OCI-LY1 (cell line): ENCODE measurements around the gene FRY.

Source experiments
- H2AFZ ChIP-seq: fragments of 200-600 bp; sonication (generic), shearing (Covaris generic); 2 replicates; pipeline ENCODE4 v1.6.0; 2014; ENCODE audit warnings: antibody characterized with exemption, mild to moderate bottlenecking, low read length
- H3F3A ChIP-seq: fragments of 200-600 bp; sonication (generic), shearing (Covaris generic); 2 replicates; pipeline ENCODE4 v1.6.0; 2014; ENCODE audit warnings: mild to moderate bottlenecking, antibody characterized with exemption, low read length, moderate library complexity; ENCODE audit not compliant: insufficient read depth
- H3K27ac ChIP-seq: fragments of 200-600 bp; sonication (generic); 2 replicates; pipeline ENCODE4 v1.5.1; 2014; ENCODE audit warnings: low read length, mixed run types, mild to moderate bottlenecking, low read depth; ENCODE audit not compliant: poor library complexity, severe bottlenecking
- H3K27me3 ChIP-seq: fragments of 200-600 bp; sonication (generic); 2 replicates; pipeline ENCODE4 v1.6.0; 2014; ENCODE audit warnings: antibody characterized with exemption, mild to moderate bottlenecking, low read length, moderate library complexity; ENCODE audit not compliant: insufficient read depth
- H3K36me3 ChIP-seq: fragments of 200-600 bp; sonication (generic); 2 replicates; pipeline ENCODE4 v1.6.1; 2014; ENCODE audit warnings: mild to moderate bottlenecking, antibody characterized with exemption, low read length, moderate library complexity, mixed read lengths; ENCODE audit not compliant: insufficient read depth
- H3K4me1 ChIP-seq: fragments of 200-600 bp; sonication (generic); 2 replicates; pipeline ENCODE4 v1.5.1; 2014; ENCODE audit warnings: mild to moderate bottlenecking, low read length, moderate library complexity; ENCODE audit not compliant: insufficient read depth, severe bottlenecking
- H3K4me2 ChIP-seq: fragments of 200-600 bp; sonication (generic), shearing (Covaris generic); 2 replicates; pipeline ENCODE4 v1.6.1; 2014; ENCODE audit warnings: low read length
- H3K4me3 ChIP-seq: fragments of 200-600 bp; sonication (generic); 2 replicates; pipeline ENCODE4 v1.5.1; 2014; ENCODE audit warnings: low read length, low read depth, mild to moderate bottlenecking, mixed read lengths; ENCODE audit not compliant: poor library complexity, severe bottlenecking
- H3K79me2 ChIP-seq: fragments of 200-600 bp; shearing (Covaris generic); 2 replicates; pipeline ENCODE4 v1.6.1; 2016; ENCODE audit warnings: mixed run types, low read length, mixed read lengths; ENCODE audit not compliant: insufficient read depth
- H3K9ac ChIP-seq: fragments of 200-600 bp; sonication (generic), shearing (Covaris generic); 2 replicates; pipeline ENCODE4 v1.6.1; 2014; ENCODE audit warnings: mild to moderate bottlenecking, low read length, mixed read lengths
- H3K9me2 ChIP-seq: fragments of 200-600 bp; sonication (generic), shearing (Covaris generic); 2 replicates; pipeline ENCODE4 v1.6.1; 2014; ENCODE audit warnings: low read depth, mild to moderate bottlenecking, low read length, mixed read lengths
- H3K9me3 ChIP-seq: fragments of 200-600 bp; shearing (Covaris generic); 2 replicates; pipeline ENCODE4 v1.6.1; 2014; ENCODE audit warnings: low read length, mixed read lengths
- H4K20me1 ChIP-seq: fragments of 200-600 bp; sonication (generic), shearing (Covaris generic); 2 replicates; pipeline ENCODE4 v1.6.0; 2016; ENCODE audit warnings: mild to moderate bottlenecking, low read length; ENCODE audit not compliant: insufficient read depth
- EZH2 ChIP-seq: fragments of 200-600 bp; sonication (generic), shearing (Covaris generic); IDR thresholded peaks from 2 replicates; pipeline ENCODE4 v1.8.0; 2017; ENCODE audit warnings: borderline replicate concordance, mixed run types, mild to moderate bottlenecking, antibody characterized with exemption, low read length, moderate library complexity, mixed read lengths
- TF ChIP-seq, protein P1 (sequence below): fragments of 200-600 bp; sonication (generic), shearing (Covaris generic); IDR thresholded peaks from 2 replicates; pipeline ENCODE4 v1.5.1; 2017; ENCODE audit warnings: mild to moderate bottlenecking, antibody characterized with exemption, low read length, moderate library complexity, mixed read lengths

FRY gene

DNA sequence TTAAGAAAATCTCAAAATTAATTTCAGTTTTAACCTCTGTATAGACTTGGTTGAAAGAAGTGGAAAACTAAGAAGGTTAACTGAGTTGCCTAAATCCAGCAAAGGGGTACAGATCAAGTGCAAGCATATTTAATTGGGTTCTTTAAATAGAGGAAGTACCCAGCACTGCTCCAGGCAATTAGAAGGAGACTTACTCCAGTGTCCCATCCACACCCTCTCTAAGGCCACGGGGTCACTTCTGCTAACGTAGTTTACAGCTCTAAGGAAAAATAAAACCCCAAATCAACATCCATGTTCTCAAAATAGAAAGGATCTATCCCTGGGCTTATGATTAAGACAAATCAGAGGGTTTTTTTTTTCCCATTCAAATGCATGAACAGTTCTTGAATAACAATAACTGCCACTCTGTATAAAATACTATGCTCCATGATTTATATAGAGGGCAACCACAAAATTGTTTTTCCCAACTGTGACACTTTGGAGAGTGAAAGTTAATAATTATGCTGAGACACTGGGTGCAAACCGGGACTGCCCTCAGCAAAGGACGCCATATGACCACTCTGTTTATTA is 4.6 kb downstream of the FRY start:
- H3K27me3 ChIP-seq = no peaks in the 10 kb centered on the region
- H4K20me1 ChIP-seq = no peaks in the 10 kb centered on the region
- H3K4me1 ChIP-seq = peaks cover 2% of the 10 kb centered on the region
- no peak overlapping the region for H3K27ac ChIP-seq
- no peak overlapping the region for H3K9ac ChIP-seq
- no peaks in the 10 kb centered on the region for H3K9me2 ChIP-seq
- H3F3A ChIP-seq = no peaks in the 10 kb centered on the region
- H3K4me3 ChIP-seq = no peak overlapping the region
- no peak overlapping the region for H3K4me2 ChIP-seq
- H3K79me2 ChIP-seq = no peaks in the 10 kb centered on the region
- TF ChIP-seq, protein P1, sequence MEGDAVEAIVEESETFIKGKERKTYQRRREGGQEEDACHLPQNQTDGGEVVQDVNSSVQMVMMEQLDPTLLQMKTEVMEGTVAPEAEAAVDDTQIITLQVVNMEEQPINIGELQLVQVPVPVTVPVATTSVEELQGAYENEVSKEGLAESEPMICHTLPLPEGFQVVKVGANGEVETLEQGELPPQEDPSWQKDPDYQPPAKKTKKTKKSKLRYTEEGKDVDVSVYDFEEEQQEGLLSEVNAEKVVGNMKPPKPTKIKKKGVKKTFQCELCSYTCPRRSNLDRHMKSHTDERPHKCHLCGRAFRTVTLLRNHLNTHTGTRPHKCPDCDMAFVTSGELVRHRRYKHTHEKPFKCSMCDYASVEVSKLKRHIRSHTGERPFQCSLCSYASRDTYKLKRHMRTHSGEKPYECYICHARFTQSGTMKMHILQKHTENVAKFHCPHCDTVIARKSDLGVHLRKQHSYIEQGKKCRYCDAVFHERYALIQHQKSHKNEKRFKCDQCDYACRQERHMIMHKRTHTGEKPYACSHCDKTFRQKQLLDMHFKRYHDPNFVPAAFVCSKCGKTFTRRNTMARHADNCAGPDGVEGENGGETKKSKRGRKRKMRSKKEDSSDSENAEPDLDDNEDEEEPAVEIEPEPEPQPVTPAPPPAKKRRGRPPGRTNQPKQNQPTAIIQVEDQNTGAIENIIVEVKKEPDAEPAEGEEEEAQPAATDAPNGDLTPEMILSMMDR = no peak
- no peak for TF ChIP-seq EZH2
- H3K36me3 ChIP-seq = no peaks in the 10 kb centered on the region
- no peaks in the 10 kb centered on the region for H3K9me3 ChIP-seq
- H2AFZ ChIP-seq = no peak overlapping the region

DNA sequence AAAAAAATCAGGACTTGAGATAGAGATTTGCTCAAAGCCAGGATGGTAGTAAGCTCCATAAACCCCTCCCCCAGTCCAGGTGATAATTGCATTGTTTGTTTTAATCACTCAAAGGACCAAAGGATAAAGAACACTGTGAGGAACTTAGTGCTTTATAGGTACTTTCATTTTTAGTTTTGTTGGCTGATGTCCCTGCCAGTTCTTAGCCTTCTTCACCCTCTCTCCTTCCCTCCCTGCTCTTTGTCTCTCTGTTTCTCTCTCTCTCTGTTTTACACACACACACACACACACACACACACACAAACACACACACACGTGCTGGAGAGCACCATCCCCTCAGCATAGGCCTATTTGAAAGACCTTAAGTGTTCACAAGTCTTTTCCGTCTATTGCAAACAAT is 5.2 kb downstream of the FRY start:
- no peaks in the 10 kb centered on the region for H3K79me2 ChIP-seq
- H3K27ac ChIP-seq = no peak overlapping the region
- no peak overlapping the region for H2AFZ ChIP-seq
- no peaks in the 10 kb centered on the region for H3K36me3 ChIP-seq
- H3K4me2 ChIP-seq = no peak overlapping the region
- no peaks in the 10 kb centered on the region for H4K20me1 ChIP-seq
- H3K4me1 ChIP-seq = no peaks in the 10 kb centered on the region
- H3K9me3 ChIP-seq = no peaks in the 10 kb centered on the region
- H3K27me3 ChIP-seq = no peaks in the 10 kb centered on the region
- H3K9me2 ChIP-seq = no peaks in the 10 kb centered on the region
- no peak overlapping the region for H3K4me3 ChIP-seq
- no peak overlapping the region for H3K9ac ChIP-seq
- TF ChIP-seq, protein P1 = no peak
- no peak for TF ChIP-seq EZH2
- H3F3A ChIP-seq = no peaks in the 10 kb centered on the region

DNA sequence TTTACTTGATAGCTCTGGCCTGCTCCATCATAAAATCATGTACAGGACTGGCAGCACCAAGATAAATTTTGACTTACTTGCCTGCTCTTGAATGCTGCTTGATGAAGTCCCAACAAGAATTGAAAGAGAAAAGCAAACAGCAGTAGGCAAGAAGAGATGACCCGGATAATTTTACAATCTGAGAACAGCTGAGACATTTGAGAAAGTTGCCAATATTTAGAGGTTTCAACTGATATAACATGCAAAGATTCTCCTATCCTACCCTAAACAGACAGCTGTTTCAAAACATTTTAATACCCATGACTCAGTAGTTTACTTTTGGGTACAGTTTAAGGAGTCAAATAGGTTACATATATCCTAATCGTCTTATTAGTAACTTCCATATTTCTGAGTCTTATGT is 5.9 kb downstream of the FRY start:
- Histone ChIP-seq H4K20me1 (no peaks in the 10 kb centered on the region), H3K4me3 (no peak overlapping the region), H3K79me2 (no peaks in the 10 kb centered on the region), H3K27me3 (no peaks in the 10 kb centered on the region), H3F3A (no peaks in the 10 kb centered on the region), H2AFZ (no peak overlapping the region), H3K9ac (no peak overlapping the region), H3K4me1 (no peaks in the 10 kb centered on the region), H3K36me3 (no peaks in the 10 kb centered on the region), H3K9me2 (no peaks in the 10 kb centered on the region), H3K4me2 (no peak overlapping the region), H3K27ac (no peak overlapping the region), H3K9me3 (no peaks in the 10 kb centered on the region)
- no peak for TF ChIP-seq EZH2
- TF ChIP-seq, protein P1 = no peak
